HTERT RPE-1 (cell line): ENCODE data around the gene ADAM10.

ENCODE experiments used
- in situ Hi-C: fragments of 300-500 bp; cut with MboI; formaldehyde crosslinking; loops from 4 replicates; pipeline ENCODE4 v1.14.3; 2020; ENCODE audit warnings: low sequenced_read_pairs

The ADAM10 gene

DNA sequence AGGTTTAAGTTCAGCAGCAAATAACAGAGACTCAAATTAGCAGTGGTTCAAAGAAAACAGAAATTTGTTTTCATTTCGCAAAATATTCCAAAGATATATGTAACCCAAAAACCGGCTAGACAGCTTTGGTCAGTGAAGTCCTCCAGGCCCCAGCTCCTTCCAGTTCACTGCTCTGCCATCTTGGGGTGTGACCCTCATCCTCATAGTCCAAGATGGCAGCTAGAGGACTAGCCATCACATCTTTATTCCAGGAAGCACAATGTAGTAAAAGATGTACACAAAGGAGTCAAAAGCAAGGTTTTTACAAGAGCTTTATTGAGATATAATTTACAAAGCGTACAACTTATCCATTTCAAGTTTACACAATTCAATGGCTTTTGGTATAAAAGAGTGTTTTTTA is 210.6 kb downstream of the ADAM10 start:
- in situ Hi-C loops = no loop called here
